GM12874 (cell line): ENCODE data around the gene STK32C.

Experiments used
- TF ChIP-seq, protein P1 (sequence below): IDR thresholded peaks from 2 replicates; pipeline ENCODE4 v1.5.1; 2011; ENCODE audit warnings: low read depth, mild to moderate bottlenecking, control low read depth, low read length, moderate library complexity; ENCODE audit not compliant: insufficient read depth

The STK32C gene

DNA sequence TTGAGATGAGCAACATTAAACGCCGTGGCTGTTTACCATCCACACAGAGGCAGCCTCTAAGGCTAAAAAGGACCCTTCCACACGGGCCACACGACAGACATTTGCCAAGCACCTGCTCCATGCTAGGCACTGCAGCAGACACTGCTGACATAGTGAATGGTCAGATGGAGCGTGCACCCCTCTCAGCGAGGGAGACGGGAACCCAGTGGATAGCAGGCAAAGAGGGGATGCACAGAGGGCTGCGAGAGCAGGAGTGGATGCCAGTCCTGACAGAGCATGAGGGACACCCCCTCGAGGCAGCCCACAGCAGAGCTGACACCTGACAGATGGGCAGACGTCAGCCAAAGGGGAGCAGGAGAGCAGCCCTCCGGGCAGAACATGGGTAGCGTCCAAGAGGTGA lies 5.6 kb upstream of the STK32C start:
- TF ChIP-seq, protein P1, sequence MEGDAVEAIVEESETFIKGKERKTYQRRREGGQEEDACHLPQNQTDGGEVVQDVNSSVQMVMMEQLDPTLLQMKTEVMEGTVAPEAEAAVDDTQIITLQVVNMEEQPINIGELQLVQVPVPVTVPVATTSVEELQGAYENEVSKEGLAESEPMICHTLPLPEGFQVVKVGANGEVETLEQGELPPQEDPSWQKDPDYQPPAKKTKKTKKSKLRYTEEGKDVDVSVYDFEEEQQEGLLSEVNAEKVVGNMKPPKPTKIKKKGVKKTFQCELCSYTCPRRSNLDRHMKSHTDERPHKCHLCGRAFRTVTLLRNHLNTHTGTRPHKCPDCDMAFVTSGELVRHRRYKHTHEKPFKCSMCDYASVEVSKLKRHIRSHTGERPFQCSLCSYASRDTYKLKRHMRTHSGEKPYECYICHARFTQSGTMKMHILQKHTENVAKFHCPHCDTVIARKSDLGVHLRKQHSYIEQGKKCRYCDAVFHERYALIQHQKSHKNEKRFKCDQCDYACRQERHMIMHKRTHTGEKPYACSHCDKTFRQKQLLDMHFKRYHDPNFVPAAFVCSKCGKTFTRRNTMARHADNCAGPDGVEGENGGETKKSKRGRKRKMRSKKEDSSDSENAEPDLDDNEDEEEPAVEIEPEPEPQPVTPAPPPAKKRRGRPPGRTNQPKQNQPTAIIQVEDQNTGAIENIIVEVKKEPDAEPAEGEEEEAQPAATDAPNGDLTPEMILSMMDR = no peak

DNA sequence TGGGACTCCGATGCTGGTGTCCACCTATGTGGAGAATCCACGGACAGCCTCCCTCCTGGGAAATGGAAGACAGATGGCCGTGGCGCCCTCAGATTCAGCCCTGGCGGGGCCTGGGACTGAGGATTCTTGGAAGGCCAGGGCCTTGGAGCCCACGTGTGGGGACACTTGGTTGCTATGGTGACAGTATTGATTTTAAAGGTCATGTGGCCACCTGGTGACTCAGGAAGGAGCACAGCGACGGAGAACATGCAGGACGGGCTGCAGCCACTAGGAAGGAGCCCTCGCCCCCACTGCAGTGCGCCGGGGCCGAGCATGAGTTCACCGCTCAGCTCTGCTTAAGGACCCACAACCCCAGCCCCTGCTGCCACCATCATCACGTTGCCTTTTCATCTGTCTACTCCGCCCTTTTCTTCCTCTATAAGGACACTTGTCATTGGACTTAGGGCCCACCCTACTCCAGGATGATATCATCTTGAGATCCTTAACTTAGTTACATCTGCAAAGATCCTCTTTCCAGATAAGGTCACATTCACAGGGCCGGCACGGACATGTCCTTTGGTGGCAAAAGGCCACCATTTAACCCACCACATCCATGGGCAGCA lies 3.7 kb upstream of the STK32C start:
- TF ChIP-seq, protein P1 = no peak

DNA sequence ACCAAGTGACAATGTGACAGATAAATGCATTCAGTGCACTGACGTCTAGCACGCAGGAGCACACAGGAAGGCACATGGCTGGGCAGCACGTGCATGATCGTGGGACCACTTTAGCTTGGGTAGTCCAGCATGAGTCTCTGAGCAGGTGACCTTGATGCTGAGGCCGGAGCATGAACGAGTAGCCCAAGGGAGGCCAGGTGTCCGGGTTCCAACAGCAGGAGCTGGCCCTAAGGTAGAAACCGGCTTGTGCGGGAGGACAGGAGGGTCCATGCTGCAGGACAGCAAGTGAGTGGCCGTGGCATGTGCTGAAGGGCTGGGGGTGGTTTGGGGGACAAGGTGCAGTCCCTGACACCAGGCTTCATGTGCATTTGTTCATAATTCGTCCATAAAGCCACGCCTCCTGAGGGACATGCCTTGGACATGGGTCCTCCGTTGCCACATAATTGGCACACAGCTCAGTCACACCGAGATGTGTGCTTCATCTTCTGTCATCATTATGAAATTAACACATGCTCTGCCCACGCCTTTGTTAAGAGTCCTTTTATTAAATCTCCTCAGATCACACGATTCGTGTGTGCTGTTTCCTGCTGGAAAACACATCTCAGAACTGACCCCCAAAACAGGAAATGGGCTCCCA lies 3.1 kb upstream of the STK32C start:
- TF ChIP-seq, protein P1 = no peak

DNA sequence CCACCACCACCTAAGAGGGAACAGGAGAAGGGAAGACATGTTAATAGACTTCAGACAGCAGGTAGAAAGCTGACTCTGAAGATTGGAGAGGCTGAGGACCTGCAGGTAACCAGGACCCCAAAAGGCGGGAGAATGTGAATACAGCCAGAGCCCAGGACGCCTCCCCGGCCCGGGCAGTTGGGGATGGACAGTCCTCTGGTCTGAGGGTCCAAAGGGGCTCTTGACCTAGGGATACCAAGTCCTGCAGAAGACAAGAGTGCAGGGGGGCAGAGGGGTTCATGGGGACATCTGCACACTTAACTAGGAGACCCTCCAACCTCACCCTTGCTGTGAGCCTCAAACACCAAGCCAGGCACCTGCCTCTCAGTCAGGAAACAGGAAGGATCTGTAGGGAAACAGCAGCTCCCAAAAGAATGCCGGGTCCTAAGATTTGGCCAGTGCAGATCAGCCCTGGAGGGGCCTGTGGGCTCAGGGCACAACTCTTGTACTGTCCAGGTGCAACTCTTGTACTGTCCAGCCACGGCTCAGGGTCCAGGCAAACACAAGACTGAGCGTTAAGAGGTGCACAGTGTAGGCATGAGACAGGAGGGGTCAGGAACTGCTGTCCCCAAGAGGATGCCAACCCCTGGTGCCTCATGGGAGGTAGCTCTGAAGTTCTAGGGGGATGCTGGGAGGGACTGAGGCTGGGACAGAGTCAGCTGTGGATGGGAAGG lies 2.3 kb upstream of the STK32C start:
- TF ChIP-seq, protein P1 = no peak

DNA sequence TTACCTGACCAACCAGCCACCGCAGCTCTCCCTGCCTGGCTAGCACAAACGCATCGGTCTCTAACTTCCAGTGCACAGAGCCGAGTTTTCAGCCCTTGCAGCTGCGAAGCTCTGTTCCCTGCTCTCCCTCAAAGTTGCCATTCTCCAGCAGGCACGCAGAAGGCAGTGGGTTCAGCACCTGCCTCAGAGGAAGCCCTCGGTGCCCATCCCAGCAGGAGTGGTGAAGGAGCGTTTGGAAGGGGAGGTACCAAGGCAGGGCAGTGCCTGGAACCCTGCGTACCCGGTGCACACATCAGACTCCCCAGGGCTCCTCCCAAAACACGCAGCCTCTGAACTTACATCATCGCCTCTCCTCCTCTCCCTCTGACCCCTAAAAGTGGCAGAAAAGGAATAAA lies 1.7 kb upstream of the STK32C start:
- TF ChIP-seq, protein P1 = no peak

DNA sequence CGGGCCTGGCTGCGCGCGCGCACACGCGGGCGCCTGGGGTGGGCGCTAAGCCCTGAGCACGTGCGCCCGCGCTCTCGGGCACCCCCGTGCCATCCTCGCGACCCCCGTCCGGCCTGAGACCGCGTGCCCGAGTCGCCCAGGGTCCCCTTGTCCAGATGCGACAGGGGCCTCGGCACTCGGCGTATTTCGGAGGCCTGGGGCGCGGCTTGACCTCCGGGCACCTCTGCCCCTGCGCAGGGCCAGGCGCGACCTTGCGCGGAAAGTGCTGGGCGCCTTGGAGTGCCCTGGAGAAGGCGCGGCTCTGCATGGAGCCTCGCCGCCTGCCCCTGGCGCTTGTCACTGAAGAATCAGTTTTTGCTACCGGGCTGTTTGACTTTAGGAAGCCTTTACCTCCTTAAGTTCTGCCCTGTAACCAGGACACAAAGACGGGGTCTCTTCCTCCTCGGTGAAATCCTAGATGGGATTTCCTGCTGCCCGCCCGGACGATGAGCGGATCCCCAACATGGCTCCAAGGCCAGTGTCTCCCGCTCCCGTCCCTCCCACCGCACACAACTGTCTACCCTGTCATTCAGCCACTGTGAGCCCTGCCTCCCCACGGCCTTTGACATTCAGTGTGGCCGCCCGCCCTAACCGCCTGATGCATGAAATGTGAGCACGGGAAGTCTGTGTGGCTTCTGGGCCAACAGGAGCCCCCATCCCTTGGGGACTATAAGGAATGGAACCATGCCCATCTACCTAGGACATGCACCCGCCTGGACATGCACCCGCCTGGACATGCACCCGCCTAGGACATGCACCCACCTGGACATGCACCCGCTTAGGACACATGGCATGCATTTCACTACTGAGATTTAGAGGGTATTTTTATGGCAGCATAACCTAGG lies 1.1 kb upstream of the STK32C start:
- TF ChIP-seq, protein P1 = no peak
